Measurements from ENCODE around the gene DDX51.
"Not testable (repeated sequence)": the region's sequence is repeated elsewhere in the genome, so short reads cannot be mapped to it uniquely, and the experiment has no call there.

Gene DDX51

GRCh38 chr12:132124766-132125425 is 19.2 kb downstream of the DDX51 start:
- DNase-seq (ENCODE audit: insufficient read length, low spot score), result no peak
- no peak for FAIRE-seq

GRCh38 chr12:132123970-132124765 is 20.0 kb downstream of the DDX51 start:
- FAIRE-seq (peak; percentile 36), DNase-seq (ENCODE audit: insufficient read length, low spot score) (no peak)

GRCh38 chr12:132121283-132121682 is 22.8 kb downstream of the DDX51 start:
- DNase-seq (ENCODE audit: insufficient read length, low spot score) (no peak), FAIRE-seq (no peak)

GRCh38 chr12:132118876-132119275 is 25.2 kb downstream of the DDX51 start:
- FAIRE-seq (no peak), DNase-seq (ENCODE audit: insufficient read length, low spot score) (no peak)

- no peak for DNase-seq (ENCODE audit: insufficient read length, low spot score)
- no peak for FAIRE-seq
Observed at GRCh38 chr12:132117558-132117875, 26.6 kb downstream of the DDX51 start.

- no peak for FAIRE-seq
- no peak for DNase-seq (ENCODE audit: insufficient read length, low spot score)
Observed at GRCh38 chr12:132116709-132117557, 27.2 kb downstream of the DDX51 start.

- FAIRE-seq (no peak), DNase-seq (ENCODE audit: insufficient read length, low spot score) (no peak)
Observed at GRCh38 chr12:132115500-132115899, 28.6 kb downstream of the DDX51 start.

- FAIRE-seq, result no peak
- no peak for DNase-seq (ENCODE audit: insufficient read length, low spot score)
Observed at GRCh38 chr12:132114667-132115066, 29.5 kb downstream of the DDX51 start.

- DNase-seq (ENCODE audit: insufficient read length, low spot score) (no peak), FAIRE-seq (peak; percentile 73)
Observed at GRCh38 chr12:132111654-132112304, 32.3 kb downstream of the DDX51 start.

- DNase-seq (ENCODE audit: insufficient read length, low spot score) (no peak), FAIRE-seq (no peak)
Observed at GRCh38 chr12:132110677-132111076, 33.4 kb downstream of the DDX51 start.

GRCh38 chr12:132109741-132110140 is 34.4 kb downstream of the DDX51 start:
- no peak for FAIRE-seq
- no peak for DNase-seq (ENCODE audit: insufficient read length, low spot score)

- DNase-seq (ENCODE audit: insufficient read length, low spot score), result no peak
Observed at GRCh38 chr12:132108211-132108832, 35.8 kb downstream of the DDX51 start.

GRCh38 chr12:132106921-132107320 is 37.2 kb downstream of the DDX51 start:
- no peak for FAIRE-seq
- peak; percentile 32 for DNase-seq (ENCODE audit: insufficient read length, low spot score)

More at GRCh38 chr12:132108211-132108832, 35.8 kb downstream of the DDX51 start:
- FAIRE-seq, result no peak

GRCh38 chr12:132105467-132105866 is 38.7 kb downstream of the DDX51 start:
- DNase-seq (ENCODE audit: insufficient read length, low spot score) (no peak), FAIRE-seq (no peak)

- FAIRE-seq (peak; percentile 55), DNase-seq (ENCODE audit: insufficient read length, low spot score) (no peak)
Observed at GRCh38 chr12:132103542-132104308, 40.4 kb downstream of the DDX51 start.

- not testable (repeated sequence) for DNase-seq (ENCODE audit: insufficient read length, low spot score); FAIRE-seq
Observed at GRCh38 chr12:132103072-132103471, 41.0 kb downstream of the DDX51 start.

- DNase-seq (ENCODE audit: insufficient read length, low spot score) (no peak), FAIRE-seq (no peak)
Observed at GRCh38 chr12:132102297-132102696, 41.8 kb downstream of the DDX51 start.

- FAIRE-seq (no peak), DNase-seq (ENCODE audit: insufficient read length, low spot score) (no peak)
Observed at GRCh38 chr12:132100306-132101065, 43.6 kb downstream of the DDX51 start.

- DNase-seq (ENCODE audit: insufficient read length, low spot score), result no peak
- no peak for FAIRE-seq
Observed at GRCh38 chr12:132099739-132100138, 44.4 kb downstream of the DDX51 start.

Data from HTR-8/SVneo (cell line).